SU-DHL-6 (cell line): ENCODE measurements around the gene CTNND2.

Source experiments
- EZH2phosphoT487 ChIP-seq: fragments of 200-600 bp; sonication (generic), shearing (Covaris generic); conservative IDR thresholded peaks from 2 replicates; pipeline ENCODE4 v1.6.1; 2018; ENCODE audit warnings: mild to moderate bottlenecking, antibody characterized with exemption, low read length, moderate library complexity, mixed read lengths
- TF ChIP-seq, protein P1 (sequence below): fragments of 200-600 bp; sonication (generic); IDR thresholded peaks from one replicate; pipeline ENCODE4 v1.5.1; 2017; ENCODE audit warnings: antibody characterized with exemption, mild to moderate bottlenecking, low read length, moderate library complexity; ENCODE audit not compliant: insufficient read depth, poor library complexity, severe bottlenecking

DNA sequence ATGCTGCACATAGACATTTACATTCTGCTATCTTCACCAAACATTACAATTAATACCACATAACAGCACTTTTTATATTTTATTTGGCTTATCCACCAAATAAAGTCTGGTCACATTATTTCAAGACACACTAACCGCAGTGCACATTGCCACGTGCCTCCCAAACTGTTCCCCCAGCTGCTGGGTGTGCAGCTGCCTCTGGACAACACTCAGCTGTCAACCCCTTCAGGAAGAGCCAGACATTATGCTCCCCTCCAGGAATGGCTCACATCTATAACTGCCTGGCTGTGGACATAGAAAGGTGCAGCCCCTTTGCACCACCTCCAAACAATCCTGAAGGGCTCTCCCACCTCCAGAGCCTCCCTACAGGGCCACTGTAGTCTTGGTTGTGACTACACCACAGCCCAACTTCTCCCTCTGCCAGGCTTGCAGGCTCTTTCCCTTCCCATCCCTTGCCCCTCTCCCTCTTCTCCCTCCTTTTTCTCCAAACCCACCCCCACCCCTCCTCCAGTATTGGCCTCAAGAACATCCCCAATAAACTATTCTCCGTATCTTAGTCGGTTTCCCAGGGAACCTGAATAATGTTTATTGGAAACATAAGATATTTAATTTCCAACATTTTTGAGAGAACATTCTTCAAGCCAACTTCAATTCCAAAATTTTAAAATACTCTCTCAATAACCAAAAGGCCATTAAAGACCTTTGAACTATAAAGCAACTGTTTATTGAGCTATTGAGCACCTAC lies 372.3 kb downstream of the CTNND2 start:
- TF ChIP-seq, protein P1, sequence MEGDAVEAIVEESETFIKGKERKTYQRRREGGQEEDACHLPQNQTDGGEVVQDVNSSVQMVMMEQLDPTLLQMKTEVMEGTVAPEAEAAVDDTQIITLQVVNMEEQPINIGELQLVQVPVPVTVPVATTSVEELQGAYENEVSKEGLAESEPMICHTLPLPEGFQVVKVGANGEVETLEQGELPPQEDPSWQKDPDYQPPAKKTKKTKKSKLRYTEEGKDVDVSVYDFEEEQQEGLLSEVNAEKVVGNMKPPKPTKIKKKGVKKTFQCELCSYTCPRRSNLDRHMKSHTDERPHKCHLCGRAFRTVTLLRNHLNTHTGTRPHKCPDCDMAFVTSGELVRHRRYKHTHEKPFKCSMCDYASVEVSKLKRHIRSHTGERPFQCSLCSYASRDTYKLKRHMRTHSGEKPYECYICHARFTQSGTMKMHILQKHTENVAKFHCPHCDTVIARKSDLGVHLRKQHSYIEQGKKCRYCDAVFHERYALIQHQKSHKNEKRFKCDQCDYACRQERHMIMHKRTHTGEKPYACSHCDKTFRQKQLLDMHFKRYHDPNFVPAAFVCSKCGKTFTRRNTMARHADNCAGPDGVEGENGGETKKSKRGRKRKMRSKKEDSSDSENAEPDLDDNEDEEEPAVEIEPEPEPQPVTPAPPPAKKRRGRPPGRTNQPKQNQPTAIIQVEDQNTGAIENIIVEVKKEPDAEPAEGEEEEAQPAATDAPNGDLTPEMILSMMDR = no peak
- no peak for TF ChIP-seq EZH2phosphoT487
